GM19397 (cell line): ENCODE results near the gene NUFIP2.
"Not testable (repeated sequence)": the region's sequence is repeated elsewhere in the genome, so short reads cannot be mapped to it uniquely, and the experiment has no call there.

ENCODE experiments used
- ATAC-seq: cut with Tn5 transposase; IDR thresholded peaks from one replicate; pipeline ENCODE4 v1.9.1; 2021; ENCODE audit warnings: mild to moderate bottlenecking, moderate library complexity; ENCODE audit not compliant: unreplicated experiment

NUFIP2 gene, protein sequence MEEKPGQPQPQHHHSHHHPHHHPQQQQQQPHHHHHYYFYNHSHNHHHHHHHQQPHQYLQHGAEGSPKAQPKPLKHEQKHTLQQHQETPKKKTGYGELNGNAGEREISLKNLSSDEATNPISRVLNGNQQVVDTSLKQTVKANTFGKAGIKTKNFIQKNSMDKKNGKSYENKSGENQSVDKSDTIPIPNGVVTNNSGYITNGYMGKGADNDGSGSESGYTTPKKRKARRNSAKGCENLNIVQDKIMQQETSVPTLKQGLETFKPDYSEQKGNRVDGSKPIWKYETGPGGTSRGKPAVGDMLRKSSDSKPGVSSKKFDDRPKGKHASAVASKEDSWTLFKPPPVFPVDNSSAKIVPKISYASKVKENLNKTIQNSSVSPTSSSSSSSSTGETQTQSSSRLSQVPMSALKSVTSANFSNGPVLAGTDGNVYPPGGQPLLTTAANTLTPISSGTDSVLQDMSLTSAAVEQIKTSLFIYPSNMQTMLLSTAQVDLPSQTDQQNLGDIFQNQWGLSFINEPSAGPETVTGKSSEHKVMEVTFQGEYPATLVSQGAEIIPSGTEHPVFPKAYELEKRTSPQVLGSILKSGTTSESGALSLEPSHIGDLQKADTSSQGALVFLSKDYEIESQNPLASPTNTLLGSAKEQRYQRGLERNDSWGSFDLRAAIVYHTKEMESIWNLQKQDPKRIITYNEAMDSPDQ

DNA sequence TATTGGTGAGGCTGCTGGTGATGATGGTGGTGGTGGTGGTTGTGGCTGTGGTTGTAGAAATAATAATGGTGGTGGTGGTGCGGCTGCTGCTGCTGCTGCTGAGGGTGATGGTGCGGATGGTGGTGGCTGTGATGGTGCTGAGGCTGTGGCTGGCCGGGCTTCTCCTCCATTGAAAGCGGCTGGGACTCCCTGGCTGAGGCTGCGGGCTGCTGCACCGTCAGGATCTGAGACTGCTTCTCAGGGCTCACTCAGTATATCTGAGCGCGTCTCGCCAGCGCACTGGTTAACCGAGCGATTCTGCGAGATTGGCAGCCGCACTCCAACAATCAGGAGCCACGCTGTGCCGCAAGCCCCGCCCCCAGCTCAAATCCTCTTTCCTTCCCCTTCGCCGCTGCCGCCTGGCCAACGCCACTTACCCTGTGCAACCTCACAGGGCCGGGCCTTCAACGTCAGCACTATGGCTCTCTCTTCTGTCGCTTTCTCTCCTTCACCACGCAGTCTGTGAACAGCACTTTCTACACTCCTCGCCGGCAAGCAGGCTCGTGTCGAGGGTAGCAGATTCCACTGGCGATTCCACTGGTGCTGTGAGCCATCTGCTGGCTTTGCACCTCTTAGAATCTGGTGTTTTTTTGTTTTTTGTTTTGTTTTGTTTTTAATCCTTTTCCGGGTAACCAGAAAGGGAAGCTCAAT, at the start of gene NUFIP2:
Gene NUFIP2, minus strand, starts transcription at position 259 of the 690 bp plus-strand sequence. Its CDS starts 89 bp downstream, at position 170.
- peak; percentile 80 for ATAC-seq

DNA sequence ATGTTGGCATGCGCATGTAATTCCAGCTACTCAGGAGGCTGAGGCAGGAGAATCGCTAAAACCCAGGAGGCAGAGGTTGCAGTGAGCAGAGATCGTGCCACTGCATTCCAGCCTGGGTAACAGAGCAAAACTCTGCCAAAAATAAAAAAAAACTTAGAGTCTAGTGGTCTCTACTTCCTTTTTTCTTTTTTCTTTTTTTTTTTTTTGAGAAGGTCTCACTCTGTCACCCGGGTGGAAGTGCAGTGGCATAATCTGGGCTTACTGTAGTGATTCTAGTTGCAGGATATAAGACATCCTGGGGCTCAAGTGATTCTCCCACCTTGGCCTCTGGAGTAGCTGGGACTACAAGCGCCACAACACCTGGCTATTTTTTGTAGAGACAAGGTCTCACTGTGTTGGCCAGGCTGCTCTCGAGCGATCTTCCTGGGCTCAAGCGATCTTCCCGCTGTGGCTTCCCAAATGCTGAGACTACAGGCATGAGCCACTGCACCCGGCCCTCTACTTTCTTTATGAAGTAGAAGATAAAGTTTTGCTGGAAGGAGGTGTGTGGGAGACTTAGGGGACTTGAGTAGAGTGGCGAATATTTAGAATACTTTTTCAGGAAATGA, 48.3 kb upstream of the NUFIP2 start:
- no peak for ATAC-seq

- no peak for ATAC-seq
These were observed 47.8 kb upstream of the NUFIP2 start for GRCh38 chr17:29341726-29342125.

- ATAC-seq = not testable (repeated sequence)
These were observed 45.1 kb upstream of the NUFIP2 start for GRCh38 chr17:29339016-29339415.

DNA sequence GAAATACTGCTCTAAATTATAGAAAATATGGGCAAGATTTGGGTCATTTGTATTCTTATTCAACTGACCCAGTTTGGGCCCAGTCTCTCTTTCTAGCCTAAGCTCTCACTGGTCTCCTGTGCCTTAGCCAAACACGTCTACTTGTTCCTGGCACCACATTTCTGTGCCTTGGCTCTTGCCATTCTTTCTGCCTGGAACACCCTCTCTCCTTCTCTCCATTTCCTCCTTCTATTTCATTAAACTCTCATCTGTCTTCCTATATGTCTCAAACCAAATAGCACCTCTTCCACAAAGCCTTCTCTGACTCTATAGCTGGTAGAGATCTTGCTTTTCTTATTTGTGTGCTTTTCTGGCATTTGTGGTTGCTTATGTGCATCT, 37.7 kb upstream of the NUFIP2 start:
- ATAC-seq = no peak

- no peak for ATAC-seq
These were observed 37.2 kb upstream of the NUFIP2 start for GRCh38 chr17:29331075-29331707.

DNA sequence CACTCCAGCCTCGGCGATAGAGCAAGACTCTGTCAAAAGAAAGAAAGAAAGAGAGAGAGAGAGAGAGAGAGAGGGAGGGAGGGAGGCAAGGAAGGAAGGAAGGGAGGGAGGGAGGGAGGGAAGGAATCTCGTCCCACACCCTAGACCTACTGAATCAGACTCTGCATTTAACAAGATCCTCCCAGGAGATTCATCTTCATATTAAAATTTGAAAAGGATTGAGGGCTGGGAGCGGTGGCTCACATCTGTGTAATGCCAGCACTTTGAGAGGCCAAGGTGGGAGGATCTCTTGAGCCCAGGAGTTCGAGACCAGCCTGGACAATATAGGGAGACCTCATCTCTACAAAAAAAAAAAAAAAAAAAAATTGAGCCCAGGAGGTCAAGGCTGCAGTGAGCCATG, 33.5 kb upstream of the NUFIP2 start:
- no peak for ATAC-seq

DNA sequence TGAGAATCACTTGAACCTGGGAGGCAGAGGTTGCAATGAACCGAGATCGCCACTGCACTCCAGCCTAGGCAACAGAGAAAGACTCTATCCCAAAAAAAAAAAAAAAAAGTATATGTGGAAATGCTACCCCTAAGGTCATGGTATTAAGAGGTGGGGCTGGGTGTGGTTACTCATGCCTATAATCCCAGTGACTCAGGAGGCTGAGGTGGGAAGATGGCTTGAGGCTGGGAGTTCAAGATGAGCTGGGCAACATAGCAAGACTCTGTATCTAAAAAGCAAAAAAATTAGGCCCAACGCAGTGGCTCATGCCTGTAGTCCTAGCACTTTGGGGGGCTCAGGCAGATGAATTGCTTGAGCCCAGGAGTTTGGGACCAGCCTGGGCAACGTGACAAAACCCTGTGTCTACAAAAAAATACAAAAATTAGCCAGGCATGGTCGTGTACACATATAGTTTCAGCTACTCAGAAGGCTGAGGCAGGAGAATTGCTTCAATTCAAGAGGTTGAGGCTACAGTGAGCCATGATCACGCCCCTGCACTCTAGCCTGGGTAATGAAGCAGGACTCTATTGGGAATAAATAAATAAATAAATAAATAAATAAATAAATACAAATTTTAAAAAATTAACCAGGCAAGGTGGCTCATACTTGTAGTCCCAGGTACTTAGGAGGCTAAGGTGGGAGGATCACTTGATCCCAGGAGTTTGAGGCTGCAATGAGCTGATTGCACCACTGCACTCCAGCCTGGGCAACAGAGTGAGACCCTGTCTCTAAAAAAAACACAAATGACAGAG, 32.3 kb upstream of the NUFIP2 start:
- no peak for ATAC-seq

GRCh38 chr17:29322363-29322762, 28.4 kb upstream of the NUFIP2 start:
- no peak for ATAC-seq

DNA sequence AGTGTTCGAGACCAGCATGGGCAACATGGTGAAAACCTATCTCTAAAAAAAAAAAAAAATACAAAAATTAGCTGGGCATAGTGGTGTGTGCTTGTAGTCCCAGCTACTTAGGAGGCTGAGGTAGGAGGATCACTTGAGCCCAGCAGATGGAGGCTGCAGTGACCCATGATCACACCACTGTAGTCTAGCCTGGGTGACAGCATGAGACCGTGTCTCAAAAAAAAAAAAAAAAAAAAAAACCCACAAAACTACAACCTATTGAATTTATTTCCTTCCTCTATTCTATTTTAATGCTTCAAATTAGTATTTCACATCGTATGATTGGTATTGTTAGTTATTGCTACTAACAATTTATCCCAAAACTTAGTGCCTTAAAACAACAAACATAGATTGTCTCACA, 9.4 kb upstream of the NUFIP2 start:
- ATAC-seq = no peak

DNA sequence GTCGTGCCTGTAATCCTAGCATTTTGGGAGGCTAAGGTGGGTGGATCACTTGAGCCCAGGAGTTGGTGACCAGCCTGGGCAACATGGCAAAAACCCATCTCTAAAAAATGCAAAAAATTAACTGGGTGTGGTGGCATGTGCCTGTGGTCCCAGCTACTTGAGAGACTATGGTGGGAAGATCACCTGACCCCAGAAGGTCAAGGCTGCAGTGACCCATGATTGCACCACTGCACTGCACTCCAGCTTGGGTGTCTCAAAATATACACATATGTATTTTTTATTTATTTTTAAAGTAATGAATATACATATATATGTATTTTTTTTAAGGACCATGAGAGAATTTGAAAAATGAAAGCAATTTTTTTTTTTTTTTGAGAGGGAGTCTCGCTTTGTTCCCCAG, 5.1 kb upstream of the NUFIP2 start:
- ATAC-seq = no peak

DNA sequence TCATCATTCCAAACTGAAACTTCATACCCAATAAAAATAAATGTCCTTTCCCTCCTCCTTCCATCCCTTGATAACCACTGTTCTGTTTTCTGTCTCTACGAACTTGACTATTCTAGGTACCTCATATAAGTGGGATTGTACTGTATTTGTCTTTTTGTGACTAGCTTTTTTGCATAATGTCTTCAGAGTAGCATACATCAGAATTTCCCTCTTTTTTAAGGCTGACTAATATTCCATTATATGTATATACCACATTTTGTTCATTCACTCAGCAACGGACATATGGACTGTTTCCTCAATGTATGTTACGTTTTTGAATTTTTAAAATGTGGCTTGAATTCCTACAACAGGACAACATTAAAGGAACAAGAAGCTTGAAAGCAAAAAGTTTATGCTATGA, 1.5 kb upstream of the NUFIP2 start:
- no peak for ATAC-seq

DNA sequence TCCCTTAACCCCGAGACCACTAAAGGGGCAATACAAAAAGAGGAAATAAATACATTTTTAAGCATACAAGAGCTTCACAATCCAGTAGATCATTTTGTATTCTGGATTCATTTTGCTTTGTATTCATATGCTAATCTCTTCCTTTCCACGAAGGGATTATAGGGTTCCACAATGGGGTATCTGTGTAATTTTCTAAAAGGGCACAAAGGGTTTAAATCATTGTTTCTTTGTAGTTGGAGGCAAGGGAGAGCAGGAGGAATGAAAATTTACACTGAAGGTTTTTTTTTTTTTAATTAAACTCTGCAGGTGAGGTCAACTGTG, 592 bp upstream of the NUFIP2 start:
- no peak for ATAC-seq

DNA sequence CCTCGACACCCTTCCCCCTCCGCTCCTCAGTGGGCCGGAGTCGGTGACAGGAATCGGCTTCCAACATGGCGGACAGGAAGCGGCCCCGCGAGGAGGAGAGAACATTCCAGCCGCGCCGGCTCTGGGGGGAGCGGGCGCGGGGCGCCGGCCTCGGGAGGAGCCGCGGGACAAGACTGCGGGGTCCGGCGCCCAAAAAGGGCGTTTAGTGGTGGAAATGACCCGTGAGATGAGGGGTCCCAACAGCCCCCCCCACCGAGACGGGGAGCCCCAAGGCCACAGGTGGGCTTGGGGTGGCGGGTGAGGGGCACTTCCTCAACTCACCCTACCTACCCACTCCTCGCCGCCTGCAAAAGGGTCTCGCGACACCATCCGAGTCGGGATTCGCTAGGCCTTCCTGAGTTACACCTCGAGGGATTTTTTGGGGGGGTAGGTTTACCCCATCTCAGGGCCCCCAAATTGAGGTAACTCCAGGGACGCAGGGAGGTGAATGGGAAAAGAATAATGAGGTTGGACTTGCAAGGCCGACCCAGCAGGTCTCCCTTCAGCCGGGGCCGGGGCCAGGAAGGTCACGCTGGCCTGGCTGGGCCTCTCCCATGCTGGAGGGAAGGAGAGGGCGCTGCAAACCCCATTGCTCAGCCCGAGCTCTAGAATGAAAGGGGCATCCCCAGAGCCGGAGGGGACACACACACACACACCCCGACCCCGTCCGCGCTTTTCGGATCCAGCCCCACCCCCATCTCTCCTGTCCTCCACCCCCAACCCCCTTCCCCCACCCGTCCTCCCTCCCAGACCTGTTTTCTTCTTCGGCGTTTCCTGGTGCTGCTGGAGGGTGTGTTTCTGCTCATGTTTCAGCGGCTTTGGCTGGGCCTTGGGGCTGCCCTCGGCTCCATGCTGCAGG, 707 bp downstream of the NUFIP2 start:
- ATAC-seq = peak; percentile 35

GRCh38 chr17:29292071-29292991, 1.6 kb downstream of the NUFIP2 start:
- ATAC-seq = peak; percentile 23

- no peak for ATAC-seq
These were observed 2.7 kb downstream of the NUFIP2 start for GRCh38 chr17:29291163-29291752.

DNA sequence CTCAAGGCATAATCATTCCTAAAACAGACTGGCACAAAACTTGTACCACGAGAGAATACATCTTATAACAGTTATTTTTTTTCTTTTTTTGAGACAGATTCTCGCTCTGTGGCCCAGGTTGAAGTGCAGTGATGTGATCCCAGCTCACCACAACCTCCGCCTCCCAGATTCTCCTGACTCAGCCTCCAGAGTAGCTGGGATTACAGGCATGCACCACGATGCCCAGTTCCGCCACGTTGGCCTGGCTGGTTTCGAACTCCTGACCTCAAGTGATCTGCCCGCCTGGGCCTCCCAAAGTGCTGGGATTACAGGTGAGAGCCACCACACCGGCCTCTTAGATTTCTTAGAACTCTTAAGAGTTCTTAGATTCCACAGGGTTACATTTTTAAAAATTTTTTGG, 4.1 kb downstream of the NUFIP2 start:
- no peak for ATAC-seq

DNA sequence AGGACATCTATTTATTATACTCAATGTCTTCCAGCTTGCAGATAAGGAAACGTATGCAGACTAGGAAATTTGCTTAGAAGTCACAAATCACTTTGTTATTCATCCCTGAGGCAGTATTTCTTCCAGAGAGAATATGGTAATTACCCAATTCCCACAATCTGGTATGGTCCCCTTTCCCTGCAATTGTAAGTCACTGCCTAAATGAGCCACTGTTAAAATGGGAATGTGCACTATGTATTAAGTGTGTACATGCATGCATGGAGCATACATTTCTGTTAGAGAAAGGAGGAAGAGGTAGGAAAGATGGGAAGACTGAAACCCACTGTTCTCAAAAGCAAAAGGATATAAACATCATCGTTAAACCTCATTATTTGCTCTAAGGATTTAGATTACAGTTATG, 10.0 kb downstream of the NUFIP2 start:
- ATAC-seq = no peak
